ENCODE measurements around the gene EMILIN3. TPM values are rescaled to one million over a fixed set of nuclear protein-coding genes. Genes with fewer than 3 reads are reported as not detected.

The EMILIN3 gene
- total RNA-seq, 1 experiment from 2014 or later = 1.7 TPM

- Histone ChIP-seq H3K27ac (ENCODE audit: low read depth, low read length, poor library complexity, severe bottlenecking) (no peak overlapping the region), H3K27me3 (replicated peaks; ENCODE audit: insufficient read depth, low read depth, low read length, poor library complexity) (no peaks in the 10 kb centered on the region), H3K36me3 (ENCODE audit: insufficient read depth, low read length, poor library complexity, severe bottlenecking) (no peaks in the 10 kb centered on the region), H3K4me3 (ENCODE audit: low read depth, low read length, poor library complexity, severe bottlenecking) (no peak overlapping the region), H3K9me3 (ENCODE audit: low read depth, low read length, poor library complexity, severe bottlenecking) (no peaks in the 10 kb centered on the region), H3K4me1 (ENCODE audit: insufficient read depth, low read length, poor library complexity, severe bottlenecking) (no peaks in the 10 kb centered on the region)
- DNase-seq (ENCODE audit: low spot score) = no peak
- TF ChIP-seq EZH2 (IDR thresholded peaks at IDR 0.05; ENCODE audit: borderline replicate concordance, low read depth, low read length, poor library complexity, severe bottlenecking) (no peak), CTCF (conservative IDR thresholded peaks at IDR 0.05; ENCODE audit: low read depth, low read length) (no peak)
- ChIA-PET CTCF (interaction anchor here (0.5 kb wide), 1 partner anchor 1277 kb away, joined by 6 read pairs; no protein-coding TSS in a partner anchor), POLR2A (ENCODE audit: low non-redundant PET) (no interaction called here)
- BruUV-seq (replicated peaks) = no TSS peak
- intact Hi-C loops (cut with micrococcal nuclease; ENCODE audit: unreplicated experiment) = no loop called here
These were observed 16.7 kb downstream of the EMILIN3 start for GRCh38 chr20:41349943-41350342.

GRCh38 chr20:41349266-41349665 is 17.4 kb downstream of the EMILIN3 start:
- no TSS peak for BruUV-seq (replicated peaks)
- ChIA-PET POLR2A (ENCODE audit: low non-redundant PET) (no interaction called here), CTCF (interaction anchor here (0.5 kb wide), 1 partner anchor 1276 kb away, joined by 6 read pairs; no protein-coding TSS in a partner anchor)
- H3K27me3 ChIP-seq (replicated peaks; ENCODE audit: insufficient read depth, low read depth, low read length, poor library complexity) = no peaks in the 10 kb centered on the region
- TF ChIP-seq CTCF (conservative IDR thresholded peaks at IDR 0.05; ENCODE audit: low read depth, low read length) (no peak), EZH2 (IDR thresholded peaks at IDR 0.05; ENCODE audit: borderline replicate concordance, low read depth, low read length, poor library complexity, severe bottlenecking) (no peak)
- intact Hi-C loops (cut with micrococcal nuclease; ENCODE audit: unreplicated experiment) = no loop called here
- no peak overlapping the region for H3K27ac ChIP-seq (ENCODE audit: low read depth, low read length, poor library complexity, severe bottlenecking)
- H3K36me3 ChIP-seq (ENCODE audit: insufficient read depth, low read length, poor library complexity, severe bottlenecking) = no peaks in the 10 kb centered on the region
- H3K9me3 ChIP-seq (ENCODE audit: low read depth, low read length, poor library complexity, severe bottlenecking) = no peaks in the 10 kb centered on the region
- DNase-seq (ENCODE audit: low spot score) = no peak
- H3K4me3 ChIP-seq (ENCODE audit: low read depth, low read length, poor library complexity, severe bottlenecking) = no peak overlapping the region
- H3K4me1 ChIP-seq (ENCODE audit: insufficient read depth, low read length, poor library complexity, severe bottlenecking) = no peaks in the 10 kb centered on the region

- POLR2A ChIA-PET (ENCODE audit: low non-redundant PET) = no interaction called here
- no peak for DNase-seq (ENCODE audit: low spot score)
- Histone ChIP-seq H3K27ac (ENCODE audit: low read depth, low read length, poor library complexity, severe bottlenecking) (no peak overlapping the region), H3K36me3 (ENCODE audit: insufficient read depth, low read length, poor library complexity, severe bottlenecking) (no peaks in the 10 kb centered on the region), H3K4me1 (ENCODE audit: insufficient read depth, low read length, poor library complexity, severe bottlenecking) (no peaks in the 10 kb centered on the region), H3K9me3 (ENCODE audit: low read depth, low read length, poor library complexity, severe bottlenecking) (no peaks in the 10 kb centered on the region), H3K4me3 (ENCODE audit: low read depth, low read length, poor library complexity, severe bottlenecking) (no peak overlapping the region), H3K27me3 (replicated peaks; ENCODE audit: insufficient read depth, low read depth, low read length, poor library complexity) (no peaks in the 10 kb centered on the region)
- TF ChIP-seq CTCF (conservative IDR thresholded peaks at IDR 0.05; ENCODE audit: low read depth, low read length) = no peak
- no peak for TF ChIP-seq EZH2 (IDR thresholded peaks at IDR 0.05; ENCODE audit: borderline replicate concordance, low read depth, low read length, poor library complexity, severe bottlenecking)
- BruUV-seq (replicated peaks) = no TSS peak
- intact Hi-C loops (cut with micrococcal nuclease; ENCODE audit: unreplicated experiment) = no loop called here
- CTCF ChIA-PET = no interaction called here
These were observed 18.0 kb downstream of the EMILIN3 start for GRCh38 chr20:41348430-41349172.
